NCI-H1105 (cell line): ENCODE results near the gene SCRN2.
A peak's percentile ranks its signal among the peaks of the same experiment; 100 is the strongest.

Experiments used
- DNase-seq: peaks from one replicate; lab custom pipeline; 2025; lab: John Stamatoyannopoulos, UW

The SCRN2 gene

GRCh38 chr17:47872019-47872650, 31.1 kb upstream of the SCRN2 start:
- DNase-seq = no peak

GRCh38 chr17:47871048-47871447, 30.0 kb upstream of the SCRN2 start:
- DNase-seq = no peak

- no peak for DNase-seq
Observed at GRCh38 chr17:47870056-47870455, 29.0 kb upstream of the SCRN2 start.

GRCh38 chr17:47869114-47869513, 28.0 kb upstream of the SCRN2 start:
- DNase-seq = no peak

GRCh38 chr17:47867813-47868533, 26.9 kb upstream of the SCRN2 start:
- no peak for DNase-seq

GRCh38 chr17:47866941-47867340, 25.9 kb upstream of the SCRN2 start:
- DNase-seq = no peak

- no peak for DNase-seq
Observed at GRCh38 chr17:47864791-47865216, 23.7 kb upstream of the SCRN2 start.

GRCh38 chr17:47862621-47863440, 21.8 kb upstream of the SCRN2 start:
- no peak for DNase-seq

GRCh38 chr17:47860386-47860785, 19.3 kb upstream of the SCRN2 start:
- DNase-seq = no peak

- DNase-seq = no peak
Observed at GRCh38 chr17:47857551-47858455, 16.7 kb upstream of the SCRN2 start.

- no peak for DNase-seq
Observed at GRCh38 chr17:47856830-47857229, 15.8 kb upstream of the SCRN2 start.

GRCh38 chr17:47855737-47856136, 14.7 kb upstream of the SCRN2 start:
- DNase-seq = no peak

GRCh38 chr17:47853616-47854015, 12.5 kb upstream of the SCRN2 start:
- DNase-seq = no peak

- no peak for DNase-seq
Observed at GRCh38 chr17:47852113-47852949, 11.3 kb upstream of the SCRN2 start.

- DNase-seq = no peak
Observed at GRCh38 chr17:47851764-47852112, 10.7 kb upstream of the SCRN2 start.

- peak; percentile 71 for DNase-seq
Observed at GRCh38 chr17:47850692-47851573, 9.9 kb upstream of the SCRN2 start, which contains the start of gene SP6. TSS of gene SP6 (minus strand) at chr17:47851163. CDS start at chr17:47848429, 2,734 bp downstream.

- no peak for DNase-seq
Observed at GRCh38 chr17:47850373-47850691, 9.3 kb upstream of the SCRN2 start.

GRCh38 chr17:47848198-47848513, 7.1 kb upstream of the SCRN2 start:
- DNase-seq = no peak

GRCh38 chr17:47847341-47848197, 6.5 kb upstream of the SCRN2 start:
- DNase-seq = no peak
